ENCODE measurements around the gene TDP1. TPM values are rescaled to one million over a fixed set of nuclear protein-coding genes. Genes with fewer than 3 reads are reported as not detected.

TDP1 gene
- total RNA-seq, 4 donors from 2014 or later = 2.9 to 8.0 (median 7.3) TPM

DNA sequence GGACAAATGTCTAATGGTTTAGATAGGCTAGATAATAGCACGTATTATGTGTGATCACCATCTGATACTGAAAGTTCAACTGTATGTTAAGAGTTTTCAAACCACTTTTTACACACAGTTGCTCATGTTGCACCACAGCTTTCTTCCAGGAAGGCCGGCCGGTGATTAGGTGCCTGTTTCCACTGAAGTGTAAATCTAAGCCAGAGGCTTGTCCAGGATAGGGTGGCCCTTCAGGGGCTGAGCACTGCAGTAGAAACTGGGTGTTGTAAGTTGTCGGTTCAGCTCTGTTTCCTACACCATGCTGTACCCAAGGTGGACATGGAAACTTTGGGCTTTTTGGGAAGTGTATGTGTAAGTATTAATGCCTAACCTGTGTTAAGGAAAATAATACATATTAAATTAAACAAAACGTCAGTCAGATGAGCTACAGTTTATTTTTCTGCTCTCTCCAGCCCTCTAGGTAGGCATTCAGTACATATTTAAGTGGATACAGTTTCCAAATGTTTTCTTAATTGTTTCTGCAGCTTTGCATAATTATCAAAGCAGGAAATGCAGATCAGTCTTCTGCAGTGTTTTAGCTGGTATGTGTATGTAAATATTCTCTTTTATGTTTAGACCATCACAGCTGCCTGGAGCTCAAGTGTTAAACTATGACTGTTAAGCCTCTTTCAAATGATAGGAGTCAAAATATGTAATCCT lies 30.9 kb downstream of the TDP1 start:
- no peak for DNase-seq
- Histone ChIP-seq H3K4me3 (replicated peaks in 1 of 3) (no peak overlapping the region), H3K9me3 (no peaks in the 10 kb centered on the region), H3K4me1 (no peaks in the 10 kb centered on the region), H3K36me3 (peaks cover 5 to 10% of the 10 kb centered on the region in 2 donors), H3K27me3 (no peaks in the 10 kb centered on the region), H3K27ac (no peak overlapping the region)
- WGBS, 2 donors = 87 to 93% methylated on average over 5 of the region's 5 CpGs
- no peak for TF ChIP-seq POLR2A (IDR thresholded peaks at IDR 0.05)
- TF ChIP-seq, protein P1, sequence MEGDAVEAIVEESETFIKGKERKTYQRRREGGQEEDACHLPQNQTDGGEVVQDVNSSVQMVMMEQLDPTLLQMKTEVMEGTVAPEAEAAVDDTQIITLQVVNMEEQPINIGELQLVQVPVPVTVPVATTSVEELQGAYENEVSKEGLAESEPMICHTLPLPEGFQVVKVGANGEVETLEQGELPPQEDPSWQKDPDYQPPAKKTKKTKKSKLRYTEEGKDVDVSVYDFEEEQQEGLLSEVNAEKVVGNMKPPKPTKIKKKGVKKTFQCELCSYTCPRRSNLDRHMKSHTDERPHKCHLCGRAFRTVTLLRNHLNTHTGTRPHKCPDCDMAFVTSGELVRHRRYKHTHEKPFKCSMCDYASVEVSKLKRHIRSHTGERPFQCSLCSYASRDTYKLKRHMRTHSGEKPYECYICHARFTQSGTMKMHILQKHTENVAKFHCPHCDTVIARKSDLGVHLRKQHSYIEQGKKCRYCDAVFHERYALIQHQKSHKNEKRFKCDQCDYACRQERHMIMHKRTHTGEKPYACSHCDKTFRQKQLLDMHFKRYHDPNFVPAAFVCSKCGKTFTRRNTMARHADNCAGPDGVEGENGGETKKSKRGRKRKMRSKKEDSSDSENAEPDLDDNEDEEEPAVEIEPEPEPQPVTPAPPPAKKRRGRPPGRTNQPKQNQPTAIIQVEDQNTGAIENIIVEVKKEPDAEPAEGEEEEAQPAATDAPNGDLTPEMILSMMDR (IDR thresholded peaks at IDR 0.05) = no peak
- intact Hi-C loops (cut with DNase I) = no loop called here

DNA sequence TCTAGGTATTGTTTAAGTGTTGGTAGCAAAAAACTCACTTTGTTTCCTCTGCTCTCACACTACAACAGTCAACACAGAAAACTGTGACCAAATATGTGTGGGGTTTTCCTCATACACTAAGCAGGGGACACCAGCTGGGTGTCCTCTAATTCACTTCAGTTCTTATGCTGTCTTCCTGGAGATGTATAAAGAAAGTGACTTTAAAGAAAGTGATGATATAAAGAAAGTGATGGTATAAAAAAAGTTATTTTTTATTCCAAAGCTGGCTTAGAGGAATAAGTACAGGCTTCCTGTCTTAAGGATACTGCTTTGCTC lies 31.4 kb downstream of the TDP1 start:
- Histone ChIP-seq H3K4me3 (replicated peaks in 1 of 3) (no peak overlapping the region), H3K36me3 (peaks cover 5 to 10% of the 10 kb centered on the region in 2 donors), H3K9me3 (no peaks in the 10 kb centered on the region), H3K27me3 (no peaks in the 10 kb centered on the region), H3K27ac (no peak overlapping the region), H3K4me1 (no peaks in the 10 kb centered on the region)
- TF ChIP-seq POLR2A (IDR thresholded peaks at IDR 0.05) = no peak
- intact Hi-C loops (cut with DNase I) = no loop called here
- no peak for DNase-seq

DNA sequence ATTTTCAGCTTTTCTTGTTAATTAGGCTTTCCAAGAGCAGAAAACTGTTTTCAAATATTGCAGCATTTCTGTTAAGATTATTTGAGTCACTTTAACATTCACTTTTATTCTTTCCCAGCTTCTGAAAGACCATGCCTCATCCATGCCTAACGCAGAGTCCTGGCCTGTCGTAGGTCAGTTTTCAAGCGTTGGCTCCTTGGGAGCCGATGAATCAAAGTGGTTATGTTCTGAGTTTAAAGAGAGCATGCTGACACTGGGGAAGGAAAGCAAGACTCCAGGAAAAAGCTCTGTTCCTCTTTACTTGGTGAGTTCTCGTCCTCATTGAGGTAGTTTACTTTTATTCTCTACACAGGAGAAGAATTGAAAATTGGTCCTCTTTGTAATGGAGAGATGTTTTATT lies 33.1 kb downstream of the TDP1 start:
- H3K4me1 ChIP-seq = no peaks in the 10 kb centered on the region
- H3K27ac ChIP-seq = no peak overlapping the region
- intact Hi-C loops (cut with DNase I) = no loop called here
- no peaks in the 10 kb centered on the region for H3K27me3 ChIP-seq
- H3K36me3 ChIP-seq = peaks cover 0 to 10% of the 10 kb centered on the region in 2 donors
- no peaks in the 10 kb centered on the region for H3K9me3 ChIP-seq
- WGBS, 2 donors = 96% methylated on average over 5 of the region's 5 CpGs
- no peak for DNase-seq
- TF ChIP-seq POLR2A (IDR thresholded peaks at IDR 0.05) = no peak
- TF ChIP-seq, protein P1 (IDR thresholded peaks at IDR 0.05) = no peak
- H3K4me3 ChIP-seq (replicated peaks in 1 of 3) = no peak overlapping the region

DNA sequence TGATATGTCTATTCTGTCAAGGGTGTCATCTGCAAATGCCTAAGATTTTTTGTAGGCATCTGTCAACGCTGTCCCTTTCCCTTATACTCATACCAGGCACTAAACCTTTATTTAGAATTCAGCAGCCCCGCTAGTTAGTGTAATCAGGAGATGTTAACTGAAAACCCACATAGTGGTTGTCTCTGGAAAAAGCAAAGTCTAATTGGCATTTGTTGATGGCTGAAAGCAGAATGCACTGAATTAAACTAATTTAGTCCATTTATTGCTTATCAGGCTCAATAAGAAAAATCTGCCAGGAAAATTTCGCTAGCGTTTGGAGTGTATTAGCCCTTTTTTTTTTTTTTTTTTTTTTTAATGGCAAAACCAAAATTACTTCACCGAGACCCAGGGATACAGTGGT lies 34.5 kb downstream of the TDP1 start:
- Histone ChIP-seq H3K4me3 (replicated peaks in 1 of 3) (no peak overlapping the region), H3K27me3 (no peaks in the 10 kb centered on the region), H3K4me1 (no peaks in the 10 kb centered on the region), H3K9me3 (no peaks in the 10 kb centered on the region), H3K36me3 (peaks cover 5 to 10% of the 10 kb centered on the region in 2 donors), H3K27ac (no peak overlapping the region)
- no peak for DNase-seq
- intact Hi-C loops (cut with DNase I) = no loop called here
- TF ChIP-seq POLR2A (IDR thresholded peaks at IDR 0.05) = no peak
- TF ChIP-seq, protein P1 (IDR thresholded peaks at IDR 0.05) = no peak
- 96 to 97% methylated on average over 5 of the region's 5 CpGs for WGBS, 2 donors

DNA sequence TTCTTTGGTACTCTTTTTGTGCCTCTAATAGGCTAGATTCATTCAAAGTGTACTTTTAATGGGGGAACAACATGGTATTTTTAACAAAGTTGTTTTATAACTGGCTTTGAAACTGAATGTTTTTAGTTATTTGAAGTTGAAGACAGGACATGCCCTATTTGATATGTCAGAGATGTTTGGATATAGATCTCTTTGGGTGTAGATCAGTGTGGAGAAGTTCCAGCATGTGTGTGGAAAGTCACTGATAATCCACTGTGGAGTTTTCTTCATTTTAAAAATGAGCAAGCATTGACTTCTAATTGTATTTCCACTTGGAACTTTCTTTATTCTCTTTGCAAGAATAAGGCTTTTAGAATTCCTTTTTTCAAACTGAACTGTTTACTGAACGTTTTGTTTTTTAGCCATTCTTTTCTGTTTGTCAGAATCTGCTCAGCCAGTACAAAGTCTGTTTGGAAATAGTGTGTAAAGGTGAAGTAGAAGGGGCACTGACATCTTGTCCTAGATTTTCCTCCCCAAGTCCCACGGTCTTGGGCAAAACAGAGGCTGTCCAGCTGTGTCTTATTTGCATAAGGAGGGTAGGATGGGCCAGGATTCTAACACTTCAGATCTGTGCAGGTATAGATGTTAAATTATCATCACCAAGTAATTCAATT lies 35.0 kb downstream of the TDP1 start:
- Histone ChIP-seq H3K36me3 (peaks cover 6 to 10% of the 10 kb centered on the region in 2 donors), H3K27ac (no peak overlapping the region), H3K4me1 (no peaks in the 10 kb centered on the region), H3K27me3 (no peaks in the 10 kb centered on the region), H3K4me3 (replicated peaks in 1 of 3) (no peak overlapping the region), H3K9me3 (no peaks in the 10 kb centered on the region)
- no peak for DNase-seq
- 68 to 69% methylated on average over 2 of the region's 2 CpGs for WGBS, 2 donors
- TF ChIP-seq POLR2A (IDR thresholded peaks at IDR 0.05) = no peak
- TF ChIP-seq, protein P1 (IDR thresholded peaks at IDR 0.05) = no peak
- intact Hi-C loops (cut with DNase I) = no loop called here
